Hepatocyte (in vitro differentiated cells): ENCODE measurements around the gene FAXDC2. TPM values are rescaled to one million over a fixed set of nuclear protein-coding genes. Genes with fewer than 3 reads are reported as not detected.
"Not testable (repeated sequence)": the region's sequence is repeated elsewhere in the genome, so short reads cannot be mapped to it uniquely, and the experiment has no call there.

Experiments used
- DNase-seq: peaks from one replicate; pipeline ENCODE4 v3.0.0-alpha.2; 2016; ENCODE audit warnings: low spot score
- H2AFZ ChIP-seq: fragments of 200-600 bp; sonication (generic); 2 replicates; pipeline ENCODE4 v1.6.0; 2016; ENCODE audit warnings: antibody characterized with exemption, mild to moderate bottlenecking
- H3K27ac ChIP-seq: fragments of 200-600 bp; sonication (generic); 2 replicates; pipeline ENCODE4 v1.5.1; 2016; ENCODE audit warnings: mild to moderate bottlenecking
- H3K27me3 ChIP-seq: fragments of 200-600 bp; sonication (generic); 2 replicates; pipeline ENCODE4 v1.6.1; 2016
- H3K36me3 ChIP-seq: fragments of 200-600 bp; sonication (generic); replicated peaks from 2 replicates; pipeline ENCODE4 v1.5.1; 2016; ENCODE audit warnings: low read depth; ENCODE audit not compliant: insufficient read depth
- H3K4me1 ChIP-seq: fragments of 200-600 bp; sonication (generic); 2 replicates; pipeline ENCODE4 v1.5.1; 2016; ENCODE audit warnings: mild to moderate bottlenecking, moderate library complexity; ENCODE audit not compliant: insufficient read depth
- H3K4me2 ChIP-seq: fragments of 200-600 bp; sonication (generic); 2 replicates; pipeline ENCODE4 v1.6.0; 2016
- H3K4me3 ChIP-seq: fragments of 200-600 bp; sonication (generic); 2 replicates; pipeline ENCODE4 v1.5.1; 2016; ENCODE audit warnings: mild to moderate bottlenecking
- H3K79me2 ChIP-seq: fragments of 200-600 bp; sonication (generic); 2 replicates; pipeline ENCODE4 v1.6.0; 2017; ENCODE audit warnings: mild to moderate bottlenecking
- H3K9me2 ChIP-seq: fragments of 200-600 bp; sonication (generic); replicated peaks from 2 replicates; pipeline ENCODE4 v1.6.0; 2017; ENCODE audit warnings: mild to moderate bottlenecking; ENCODE audit not compliant: insufficient read depth
- H3K9me3 ChIP-seq: fragments of 200-600 bp; sonication (generic); 2 replicates; pipeline ENCODE4 v1.5.1; 2016; ENCODE audit warnings: low read depth, mild to moderate bottlenecking
- H4K20me1 ChIP-seq: fragments of 200-600 bp; sonication (generic); 2 replicates; pipeline ENCODE4 v1.6.0; 2016; ENCODE audit warnings: mild to moderate bottlenecking; ENCODE audit not compliant: insufficient read depth, poor library complexity, severe bottlenecking
- EZH2 ChIP-seq: fragments of 200-600 bp; sonication (generic); IDR thresholded peaks from 2 replicates; pipeline ENCODE4 v1.6.1; 2016; ENCODE audit warnings: antibody characterized with exemption, mild to moderate bottlenecking, borderline replicate concordance
- EZH2phosphoT487 ChIP-seq: fragments of 200-600 bp; sonication (generic); IDR thresholded peaks from one replicate; pipeline ENCODE4 v1.6.1; 2018; ENCODE audit warnings: antibody characterized with exemption, mild to moderate bottlenecking, low read depth, moderate library complexity; ENCODE audit not compliant: unreplicated experiment, severe bottlenecking
- WGBS: methylation state at CpG from one replicate; pipeline ENCODE4 v1.1.6; 2016; ENCODE audit warnings: low lambda C conversion rate; ENCODE audit errors: missing lambda C conversion rate; 5-methylcytosine and 5-hydroxymethylcytosine counted together
- polyA plus RNA-seq: library from polyadenylated mRNA; unstranded; fragments of >200 nt; fragmentation: Nextera tagmentation; extraction: Ambion mirVana; gene quantifications from 2 replicates; pipeline ENCODE4 v1.2.1, GENCODE V29; 2016
- total RNA-seq: library from RNA; depleted of rRNA; stranded (reverse); fragments of >200 nt; gene quantifications from 2 replicates; pipeline ENCODE4 v1.2.3, GENCODE V29; 2014
- TF ChIP-seq, protein P1 (sequence below): fragments of 200-600 bp; sonication (generic); IDR thresholded peaks from 2 replicates; pipeline ENCODE4 v1.5.1; 2016; ENCODE audit warnings: antibody characterized with exemption, mild to moderate bottlenecking; ENCODE audit not compliant: poor library complexity

The FAXDC2 gene
- total and polyA plus RNA-seq, 2 experiments from 2014 or later, result 23.1 to 28.5 TPM

DNA sequence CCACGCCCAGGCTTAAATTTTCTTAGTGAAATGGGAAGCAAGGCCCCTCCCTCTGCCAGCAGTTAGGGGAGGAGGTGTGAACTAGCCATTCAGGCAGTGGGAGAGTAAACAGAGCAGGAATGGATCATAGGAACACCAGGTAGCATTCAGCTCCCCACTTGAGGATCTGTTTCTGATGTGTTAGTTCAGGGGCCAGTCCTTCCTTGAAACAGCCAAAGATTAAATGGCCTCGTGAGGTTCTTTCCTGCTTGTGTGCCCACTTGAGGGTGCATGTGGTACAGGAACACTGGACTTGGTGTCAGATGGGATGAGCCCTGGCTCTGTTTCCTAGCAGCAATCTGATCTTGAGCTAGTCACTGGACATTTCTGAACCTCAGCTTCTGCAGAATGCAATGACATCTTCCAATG, 21.2 kb downstream of the FAXDC2 start:
- no peak overlapping the region for H3K4me2 ChIP-seq
- H3K4me3 ChIP-seq, result no peak overlapping the region
- DNase-seq, result no peak
- no peaks in the 10 kb centered on the region for H3K36me3 ChIP-seq
- H3K27me3 ChIP-seq, result no peaks in the 10 kb centered on the region
- H2AFZ ChIP-seq, result no peak overlapping the region
- TF ChIP-seq EZH2phosphoT487 (no peak), EZH2 (no peak)
- TF ChIP-seq, protein P1, sequence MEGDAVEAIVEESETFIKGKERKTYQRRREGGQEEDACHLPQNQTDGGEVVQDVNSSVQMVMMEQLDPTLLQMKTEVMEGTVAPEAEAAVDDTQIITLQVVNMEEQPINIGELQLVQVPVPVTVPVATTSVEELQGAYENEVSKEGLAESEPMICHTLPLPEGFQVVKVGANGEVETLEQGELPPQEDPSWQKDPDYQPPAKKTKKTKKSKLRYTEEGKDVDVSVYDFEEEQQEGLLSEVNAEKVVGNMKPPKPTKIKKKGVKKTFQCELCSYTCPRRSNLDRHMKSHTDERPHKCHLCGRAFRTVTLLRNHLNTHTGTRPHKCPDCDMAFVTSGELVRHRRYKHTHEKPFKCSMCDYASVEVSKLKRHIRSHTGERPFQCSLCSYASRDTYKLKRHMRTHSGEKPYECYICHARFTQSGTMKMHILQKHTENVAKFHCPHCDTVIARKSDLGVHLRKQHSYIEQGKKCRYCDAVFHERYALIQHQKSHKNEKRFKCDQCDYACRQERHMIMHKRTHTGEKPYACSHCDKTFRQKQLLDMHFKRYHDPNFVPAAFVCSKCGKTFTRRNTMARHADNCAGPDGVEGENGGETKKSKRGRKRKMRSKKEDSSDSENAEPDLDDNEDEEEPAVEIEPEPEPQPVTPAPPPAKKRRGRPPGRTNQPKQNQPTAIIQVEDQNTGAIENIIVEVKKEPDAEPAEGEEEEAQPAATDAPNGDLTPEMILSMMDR, result no peak
- H3K9me2 ChIP-seq, result no peaks in the 10 kb centered on the region
- H3K4me1 ChIP-seq, result no peaks in the 10 kb centered on the region
- H3K79me2 ChIP-seq, result no peaks in the 10 kb centered on the region
- H3K9me3 ChIP-seq, result no peaks in the 10 kb centered on the region
- H4K20me1 ChIP-seq, result no peaks in the 10 kb centered on the region
- 75% methylated on average over 2 of the region's 2 CpGs for WGBS
- H3K27ac ChIP-seq, result no peak overlapping the region

DNA sequence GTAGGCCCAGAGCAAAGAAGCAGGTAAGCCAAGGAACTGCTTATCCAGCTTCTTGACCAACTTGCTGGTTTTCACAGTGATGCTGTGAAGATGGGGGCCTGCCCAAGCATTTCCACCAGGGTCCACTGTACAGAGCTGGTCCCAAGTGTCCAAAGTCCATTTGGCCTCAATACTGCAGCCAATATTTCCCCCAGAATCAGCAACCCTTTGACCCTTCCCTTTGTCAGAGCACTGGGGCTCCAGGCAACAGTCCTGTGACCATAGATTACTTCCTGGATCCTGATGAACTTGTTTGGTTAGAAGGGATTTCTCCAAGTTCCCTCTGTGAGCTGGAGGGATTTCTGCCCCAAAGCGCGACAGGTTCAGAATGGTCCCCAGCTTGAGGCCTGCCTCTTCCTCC, 26.3 kb downstream of the FAXDC2 start:
- Histone ChIP-seq H3K36me3 (no peaks in the 10 kb centered on the region), H3K4me2 (no peak overlapping the region)
- DNase-seq, result no peak

DNA sequence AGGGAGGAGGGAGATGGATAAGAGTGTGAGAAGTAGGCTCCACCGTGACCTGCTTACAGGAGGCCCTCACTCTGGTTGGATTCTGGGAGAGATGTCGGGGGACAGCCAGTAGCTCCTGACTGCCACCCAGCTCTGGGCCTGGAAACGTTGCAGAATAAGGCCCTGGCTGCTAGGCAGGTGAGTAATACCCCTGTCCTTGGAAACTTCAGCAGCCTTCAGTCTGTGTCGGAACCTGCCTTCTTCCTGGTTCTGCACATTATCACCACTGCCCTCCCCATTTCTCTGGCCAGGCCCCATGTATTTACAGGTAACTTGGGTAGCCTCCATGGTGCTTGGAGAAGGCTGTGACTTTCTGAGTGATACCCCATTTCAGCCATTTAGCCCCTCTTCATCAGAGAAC, 26.8 kb downstream of the FAXDC2 start:
- Histone ChIP-seq H3K9me3 (no peaks in the 10 kb centered on the region), H3K79me2 (no peaks in the 10 kb centered on the region), H2AFZ (no peak overlapping the region), H3K36me3 (no peaks in the 10 kb centered on the region), H3K4me2 (no peak overlapping the region), H3K9me2 (no peaks in the 10 kb centered on the region), H3K27me3 (no peaks in the 10 kb centered on the region), H3K4me1 (no peaks in the 10 kb centered on the region), H3K27ac (no peak overlapping the region), H4K20me1 (no peaks in the 10 kb centered on the region), H3K4me3 (no peak overlapping the region)
- TF ChIP-seq, protein P1, result no peak
- no peak for TF ChIP-seq EZH2
- no peak for TF ChIP-seq EZH2phosphoT487
- 85% methylated on average over 4 of the region's 4 CpGs for WGBS
- no peak for DNase-seq

More for the DNA sequence above, 26.3 kb downstream of the FAXDC2 start:
- WGBS, result 100% methylated on average over 2 of the region's 2 CpGs
- Histone ChIP-seq H3K27ac (no peak overlapping the region), H3K27me3 (no peaks in the 10 kb centered on the region), H3K4me1 (no peaks in the 10 kb centered on the region), H2AFZ (no peak overlapping the region), H3K9me3 (no peaks in the 10 kb centered on the region), H3K9me2 (no peaks in the 10 kb centered on the region), H4K20me1 (no peaks in the 10 kb centered on the region), H3K4me3 (no peak overlapping the region), H3K79me2 (no peaks in the 10 kb centered on the region)
- TF ChIP-seq, protein P1, result no peak
- TF ChIP-seq EZH2 (no peak), EZH2phosphoT487 (no peak)

DNA sequence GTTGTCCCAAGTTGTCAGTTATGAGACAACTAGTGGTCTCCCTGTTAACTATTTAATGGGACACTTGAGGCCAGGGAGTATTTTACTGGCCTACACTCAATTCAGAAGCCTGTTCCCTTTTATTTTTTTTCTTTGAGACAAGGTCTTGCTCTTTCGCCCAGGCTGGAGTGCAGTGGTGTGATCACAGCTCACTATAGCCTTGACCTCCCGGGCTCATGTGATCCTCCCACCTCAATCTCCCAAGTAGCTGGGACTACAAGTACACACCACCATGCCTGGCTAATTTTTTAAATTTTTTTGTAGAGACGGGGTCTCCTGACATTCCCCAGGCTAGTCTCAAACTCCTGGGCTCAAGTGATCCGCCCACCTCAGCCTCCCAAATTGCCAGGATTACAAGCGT, 27.5 kb downstream of the FAXDC2 start:
- not testable (repeated sequence) for H3K27me3 ChIP-seq, H3K4me3 ChIP-seq, DNase-seq, H3K9me3 ChIP-seq, H3K36me3 ChIP-seq, H3K9me2 ChIP-seq, H2AFZ ChIP-seq, H3K4me1 ChIP-seq, H3K4me2 ChIP-seq, H3K79me2 ChIP-seq, H3K27ac ChIP-seq, H4K20me1 ChIP-seq
- WGBS, result 86% methylated on average over 5 of the region's 5 CpGs
